ENCODE results near the gene CNKSR1.

The CNKSR1 gene

DNA sequence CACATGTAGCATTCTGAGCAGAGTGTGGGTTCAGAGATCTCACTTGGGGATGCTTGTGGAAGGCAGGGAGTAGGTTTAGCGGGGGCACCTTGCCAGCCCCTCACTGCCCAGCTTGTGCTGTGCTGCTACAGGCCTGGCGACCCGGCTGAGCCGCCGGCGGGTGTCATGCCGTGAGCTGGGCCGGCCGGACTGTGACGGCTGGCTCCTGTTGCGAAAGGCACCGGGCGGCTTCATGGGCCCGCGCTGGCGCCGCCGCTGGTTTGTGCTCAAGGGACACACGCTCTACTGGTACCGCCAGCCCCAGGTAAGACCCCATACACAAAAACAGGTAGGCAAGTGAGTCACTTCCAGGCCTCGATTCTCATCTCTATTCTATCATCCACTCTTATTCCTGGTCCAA is 7.6 kb downstream of the CNKSR1 start:
- Mint-ChIP-seq H3K36me3 (ENCODE audit: low read depth) (no peaks in the 10 kb centered on the region), H3K9me3 (no peaks in the 10 kb centered on the region)
- no peak for DNase-seq (ENCODE audit: low spot score)

DNA sequence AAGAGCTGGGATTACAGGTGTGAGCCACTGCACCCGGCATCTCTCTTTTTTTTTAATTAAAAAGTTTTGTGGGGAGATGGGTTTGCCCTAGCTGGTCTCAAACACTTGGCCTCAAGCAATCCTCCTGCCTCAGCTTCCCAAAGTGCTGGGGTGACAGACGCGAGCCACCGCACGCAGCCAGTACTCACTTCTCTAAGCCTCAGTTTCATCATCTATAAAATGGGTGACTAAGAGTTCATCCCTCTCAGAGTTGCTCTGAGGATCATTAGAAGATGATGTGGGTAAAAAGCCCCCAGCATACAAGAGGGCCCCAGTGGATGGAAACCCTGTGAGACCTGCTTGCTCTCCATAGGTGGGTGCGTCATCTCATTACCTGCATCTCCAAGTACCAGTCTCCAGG is 10.6 kb downstream of the CNKSR1 start:
- Mint-ChIP-seq H3K27me3 (ENCODE audit: low read depth) (no peaks in the 10 kb centered on the region), H3K4me3 (no peak overlapping the region), H3K27ac (no peak overlapping the region), H3K9me3 (no peaks in the 10 kb centered on the region), H3K4me1 (ENCODE audit: low read depth) (peaks cover 10% of the 10 kb centered on the region), H3K36me3 (ENCODE audit: low read depth) (no peaks in the 10 kb centered on the region)
- no peak for DNase-seq (ENCODE audit: low spot score)

More for the DNA sequence above, 7.6 kb downstream of the CNKSR1 start:
- no peaks in the 10 kb centered on the region for H3K4me1 Mint-ChIP-seq (ENCODE audit: low read depth)
- H3K4me3 Mint-ChIP-seq, result no peak overlapping the region
- no peak overlapping the region for H3K27ac Mint-ChIP-seq
- no peaks in the 10 kb centered on the region for H3K27me3 Mint-ChIP-seq (ENCODE audit: low read depth)

DNA sequence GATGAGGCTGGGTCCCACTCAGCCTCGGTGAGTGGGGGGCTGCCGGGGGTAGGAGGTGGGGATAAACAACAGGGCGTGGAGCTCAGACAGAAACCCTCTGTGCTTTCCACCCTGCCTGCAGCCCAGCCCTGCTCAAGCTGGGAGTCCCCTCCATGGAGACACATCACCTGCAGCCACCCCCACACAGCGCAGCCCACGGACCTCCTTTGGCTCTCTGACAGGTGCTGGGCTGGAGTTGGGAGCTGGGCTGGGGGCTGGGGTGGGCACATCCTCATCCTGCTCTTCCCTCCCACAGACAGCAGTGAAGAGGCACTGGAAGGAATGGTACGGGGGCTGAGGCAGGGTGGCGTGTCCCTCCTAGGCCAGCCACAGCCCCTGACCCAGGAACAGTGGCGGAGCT is 11.2 kb downstream of the CNKSR1 start:
- Mint-ChIP-seq H3K36me3 (ENCODE audit: low read depth) (no peaks in the 10 kb centered on the region), H3K4me1 (ENCODE audit: low read depth) (peaks cover 11% of the 10 kb centered on the region)

DNA sequence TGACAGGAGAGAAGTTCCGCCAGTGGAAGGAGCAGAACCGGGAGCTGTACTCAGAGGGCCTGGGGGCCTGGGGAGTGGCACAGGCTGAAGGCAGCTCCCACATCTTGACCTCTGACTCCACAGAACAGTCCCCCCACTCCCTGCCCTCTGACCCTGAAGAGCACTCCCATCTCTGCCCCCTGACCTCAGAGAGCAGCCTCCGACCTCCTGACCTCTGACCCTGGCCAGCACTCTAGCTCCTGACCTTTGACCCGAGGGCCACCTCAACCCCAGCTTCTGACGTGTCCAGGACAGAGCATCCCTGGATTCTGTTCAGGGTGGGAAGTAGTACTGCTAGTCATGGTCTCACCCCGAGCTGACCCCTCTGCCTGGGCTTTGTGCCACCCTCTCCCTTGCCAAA is 12.0 kb downstream of the CNKSR1 start:
- no peak overlapping the region for H3K4me3 Mint-ChIP-seq
- no peaks in the 10 kb centered on the region for H3K9me3 Mint-ChIP-seq
- H3K36me3 Mint-ChIP-seq (ENCODE audit: low read depth), result no peaks in the 10 kb centered on the region
- no peak for DNase-seq (ENCODE audit: low spot score)
- no peaks in the 10 kb centered on the region for H3K27me3 Mint-ChIP-seq (ENCODE audit: low read depth)
- no peak overlapping the region for H3K27ac Mint-ChIP-seq
- H3K4me1 Mint-ChIP-seq (ENCODE audit: low read depth), result peaks cover 15% of the 10 kb centered on the region

More for the DNA sequence above, 11.2 kb downstream of the CNKSR1 start:
- Mint-ChIP-seq H3K27me3 (ENCODE audit: low read depth) (no peaks in the 10 kb centered on the region), H3K27ac (no peak overlapping the region), H3K9me3 (no peaks in the 10 kb centered on the region), H3K4me3 (no peak overlapping the region)
- DNase-seq (ENCODE audit: low spot score), result no peak

DNA sequence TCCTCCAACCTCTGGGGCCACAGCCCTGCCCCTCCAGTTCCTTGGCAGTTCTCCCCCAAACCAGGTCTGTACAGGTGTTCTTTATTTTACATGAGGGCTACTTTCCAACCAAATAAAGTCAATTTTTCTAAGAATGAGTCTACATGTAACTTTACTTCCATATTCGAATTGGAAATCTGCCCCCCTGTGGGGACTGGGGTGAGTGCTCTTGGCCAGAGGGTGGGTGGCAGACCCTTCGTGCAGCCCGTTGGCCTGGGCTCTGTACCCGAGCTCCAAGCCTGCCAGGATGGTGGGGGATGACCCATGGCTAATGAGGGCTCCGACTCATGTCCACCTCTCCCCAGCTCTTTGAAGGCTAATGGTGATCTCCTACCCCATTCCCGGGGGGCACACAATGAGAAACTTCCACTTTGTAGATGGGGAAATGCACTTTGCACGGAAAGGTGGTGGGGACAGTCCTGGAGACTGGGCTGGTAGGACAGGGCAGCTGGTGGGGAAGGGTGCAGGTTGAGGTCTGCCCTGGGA is 12.5 kb downstream of the CNKSR1 start:
- no peaks in the 10 kb centered on the region for H3K9me3 Mint-ChIP-seq
- no peak for DNase-seq (ENCODE audit: low spot score)
- H3K4me1 Mint-ChIP-seq (ENCODE audit: low read depth), result peaks cover 15% of the 10 kb centered on the region
- no peaks in the 10 kb centered on the region for H3K27me3 Mint-ChIP-seq (ENCODE audit: low read depth)
- no peaks in the 10 kb centered on the region for H3K36me3 Mint-ChIP-seq (ENCODE audit: low read depth)
- H3K27ac Mint-ChIP-seq, result no peak overlapping the region
- H3K4me3 Mint-ChIP-seq, result no peak overlapping the region

DNA sequence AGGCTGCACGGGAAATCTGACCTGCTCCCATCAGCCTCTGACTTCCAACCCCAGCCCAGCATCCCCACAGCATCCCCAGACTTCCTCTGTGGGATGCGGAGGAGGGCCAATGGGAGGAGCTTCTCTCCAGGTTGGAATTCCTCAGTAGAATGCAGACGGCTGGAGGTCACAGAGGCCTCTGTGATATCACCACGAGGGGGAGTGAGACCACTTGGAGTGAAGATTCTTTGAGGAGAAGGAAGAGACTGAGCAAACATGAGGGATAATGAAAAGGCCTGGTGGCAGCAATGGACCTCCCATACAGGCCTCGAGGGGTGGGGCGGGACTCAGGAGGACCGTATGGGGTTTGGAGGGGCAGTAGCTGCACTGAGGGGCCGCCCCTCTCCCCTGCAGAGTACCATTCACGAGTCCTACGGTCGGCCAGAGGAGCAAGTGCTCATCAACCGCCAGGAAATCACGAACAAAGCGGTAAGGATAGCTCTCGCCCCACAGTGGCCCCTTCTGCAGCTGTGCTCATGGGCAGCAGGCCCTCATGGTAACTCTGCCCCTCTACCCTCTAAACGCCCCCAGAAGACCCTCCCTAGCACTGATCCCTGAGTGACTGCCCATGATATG is 13.2 kb downstream of the CNKSR1 start, which contains the start of gene CATSPER4:
Gene CATSPER4, plus strand, starts transcription at position 230 of the 615 bp plus-strand sequence. Its CDS starts 26 bp downstream, at position 256.
- no peak for DNase-seq (ENCODE audit: low spot score)
- Mint-ChIP-seq H3K27me3 (ENCODE audit: low read depth) (no peaks in the 10 kb centered on the region), H3K27ac (peak within 1 kb of the TSS; percentile 52), H3K4me1 (ENCODE audit: low read depth) (peaks cover 15% of the 10 kb centered on the region), H3K9me3 (no peaks in the 10 kb centered on the region), H3K4me3 (no peak within 1 kb of the TSS), H3K36me3 (ENCODE audit: low read depth) (no peaks in the 10 kb centered on the region)

DNA sequence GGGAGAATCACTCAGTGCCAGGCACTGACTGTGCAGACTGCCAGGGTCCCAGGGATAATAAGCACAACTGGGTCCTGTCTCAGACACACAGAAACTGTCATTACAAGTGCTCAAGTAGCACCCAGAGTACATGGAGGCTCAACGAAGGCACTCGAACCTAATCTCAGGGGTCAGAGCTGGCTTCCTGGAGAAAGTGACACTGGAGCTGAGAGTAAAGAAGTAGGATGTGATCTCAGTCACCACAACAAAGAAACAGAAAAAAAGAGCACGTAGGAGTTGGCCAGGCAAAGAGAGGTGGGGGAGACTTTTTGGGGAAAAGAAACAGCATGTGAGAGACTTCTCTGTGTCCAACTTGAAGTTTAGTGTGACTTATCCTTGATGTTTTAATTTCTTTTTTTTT is 14.4 kb downstream of the CNKSR1 start:
- Mint-ChIP-seq H3K4me1 (ENCODE audit: low read depth) (peaks cover 15% of the 10 kb centered on the region), H3K9me3 (no peaks in the 10 kb centered on the region), H3K27me3 (ENCODE audit: low read depth) (no peaks in the 10 kb centered on the region), H3K4me3 (peak overlapping the region; percentile 44), H3K36me3 (ENCODE audit: low read depth) (no peaks in the 10 kb centered on the region), H3K27ac (peak overlapping the region; percentile 52)
- DNase-seq (ENCODE audit: low spot score), result peak; percentile 29

DNA sequence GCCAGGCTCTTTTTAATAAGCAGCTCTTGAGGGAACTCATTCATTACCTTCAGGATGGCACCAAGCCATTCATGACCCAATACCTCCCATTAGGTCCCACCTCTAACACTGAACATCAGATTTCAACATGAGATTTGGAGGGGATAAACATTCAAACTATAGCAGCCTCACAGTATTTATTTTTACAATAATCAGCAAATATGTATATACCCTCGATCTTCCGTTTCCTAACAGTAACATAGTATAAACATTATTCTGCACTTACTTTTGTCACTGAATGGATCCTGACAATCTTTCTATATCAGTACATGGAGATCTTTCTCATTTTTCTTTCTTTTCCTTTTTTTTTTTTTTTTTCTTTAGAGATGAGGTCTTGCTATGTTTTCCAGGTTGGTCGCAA is 18.5 kb downstream of the CNKSR1 start:
- Mint-ChIP-seq H3K27ac (no peak overlapping the region), H3K36me3 (ENCODE audit: low read depth) (no peaks in the 10 kb centered on the region), H3K27me3 (ENCODE audit: low read depth) (peaks cover 3% of the 10 kb centered on the region), H3K9me3 (no peaks in the 10 kb centered on the region), H3K4me3 (no peak overlapping the region), H3K4me1 (ENCODE audit: low read depth) (peaks cover 24% of the 10 kb centered on the region)
- DNase-seq (ENCODE audit: low spot score), result no peak

DNA sequence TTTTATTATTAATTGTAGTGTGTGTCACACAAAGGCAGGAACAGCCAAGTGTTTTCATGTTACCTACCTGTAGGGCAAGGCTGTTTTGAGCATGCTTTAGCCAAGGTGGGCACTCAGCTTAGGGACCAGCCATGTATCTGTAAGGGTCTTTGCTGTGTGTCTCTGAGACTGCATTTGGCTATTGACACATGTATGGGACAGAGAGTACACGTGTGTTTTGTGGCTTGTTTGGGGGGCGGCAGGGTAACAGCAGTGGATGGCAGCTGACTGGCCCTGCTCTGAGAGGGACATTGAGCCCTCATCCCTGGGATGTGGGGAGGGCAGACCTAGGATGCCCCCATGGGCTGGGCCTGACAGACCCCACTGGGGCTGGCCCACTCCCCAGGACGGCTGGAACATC is 20.0 kb downstream of the CNKSR1 start:
- H3K27me3 Mint-ChIP-seq (ENCODE audit: low read depth), result peaks cover 3% of the 10 kb centered on the region
- no peak overlapping the region for H3K4me3 Mint-ChIP-seq
- no peaks in the 10 kb centered on the region for H3K36me3 Mint-ChIP-seq (ENCODE audit: low read depth)
- no peak for DNase-seq (ENCODE audit: low spot score)
- peaks cover 29% of the 10 kb centered on the region for H3K4me1 Mint-ChIP-seq (ENCODE audit: low read depth)
- H3K9me3 Mint-ChIP-seq, result no peaks in the 10 kb centered on the region
- H3K27ac Mint-ChIP-seq, result no peak overlapping the region

DNA sequence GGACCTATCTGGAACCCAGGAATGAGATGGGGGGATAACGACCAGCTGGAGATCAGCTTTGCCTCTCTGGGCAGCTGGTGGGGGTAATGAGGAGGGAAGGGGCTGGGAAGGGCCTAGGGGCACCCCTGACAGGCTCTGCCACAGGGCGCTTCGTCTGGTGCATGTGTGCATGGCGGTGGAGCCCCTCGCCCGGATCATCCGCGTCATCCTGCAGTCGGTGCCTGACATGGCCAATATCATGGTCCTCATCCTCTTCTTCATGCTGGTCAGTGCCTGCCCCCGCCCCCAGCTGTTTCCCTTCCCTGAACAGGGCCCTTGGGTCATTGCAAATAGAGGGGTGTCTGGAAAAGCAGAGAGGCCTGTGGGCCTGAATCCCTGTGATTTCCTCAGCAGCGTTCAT is 20.5 kb downstream of the CNKSR1 start:
- Mint-ChIP-seq H3K4me1 (ENCODE audit: low read depth) (peaks cover 33% of the 10 kb centered on the region), H3K9me3 (no peaks in the 10 kb centered on the region), H3K4me3 (no peak overlapping the region), H3K36me3 (ENCODE audit: low read depth) (no peaks in the 10 kb centered on the region), H3K27ac (no peak overlapping the region), H3K27me3 (ENCODE audit: low read depth) (peaks cover 3% of the 10 kb centered on the region)
- no peak for DNase-seq (ENCODE audit: low spot score)

DNA sequence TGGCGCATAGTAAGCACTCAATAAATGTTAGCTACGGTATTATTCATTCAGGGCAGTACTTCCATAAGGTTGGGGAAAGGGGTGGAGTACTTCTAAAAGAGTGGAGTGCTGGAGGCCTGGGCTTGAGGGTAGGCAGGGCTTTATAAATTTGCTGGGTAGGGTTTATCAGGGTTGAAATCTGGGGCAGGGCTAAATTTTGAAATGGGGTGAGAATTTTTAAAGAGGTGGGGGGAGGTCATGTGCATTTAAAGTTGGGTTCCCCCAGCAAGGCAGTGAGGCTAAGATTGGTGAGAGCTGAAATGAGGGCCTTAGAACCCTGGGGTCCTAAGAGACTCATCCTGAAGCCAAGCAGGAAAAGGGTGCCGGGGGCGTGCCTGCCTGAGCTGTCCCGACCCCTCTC is 23.1 kb downstream of the CNKSR1 start:
- H3K4me1 Mint-ChIP-seq (ENCODE audit: low read depth), result peaks cover 38% of the 10 kb centered on the region

DNA sequence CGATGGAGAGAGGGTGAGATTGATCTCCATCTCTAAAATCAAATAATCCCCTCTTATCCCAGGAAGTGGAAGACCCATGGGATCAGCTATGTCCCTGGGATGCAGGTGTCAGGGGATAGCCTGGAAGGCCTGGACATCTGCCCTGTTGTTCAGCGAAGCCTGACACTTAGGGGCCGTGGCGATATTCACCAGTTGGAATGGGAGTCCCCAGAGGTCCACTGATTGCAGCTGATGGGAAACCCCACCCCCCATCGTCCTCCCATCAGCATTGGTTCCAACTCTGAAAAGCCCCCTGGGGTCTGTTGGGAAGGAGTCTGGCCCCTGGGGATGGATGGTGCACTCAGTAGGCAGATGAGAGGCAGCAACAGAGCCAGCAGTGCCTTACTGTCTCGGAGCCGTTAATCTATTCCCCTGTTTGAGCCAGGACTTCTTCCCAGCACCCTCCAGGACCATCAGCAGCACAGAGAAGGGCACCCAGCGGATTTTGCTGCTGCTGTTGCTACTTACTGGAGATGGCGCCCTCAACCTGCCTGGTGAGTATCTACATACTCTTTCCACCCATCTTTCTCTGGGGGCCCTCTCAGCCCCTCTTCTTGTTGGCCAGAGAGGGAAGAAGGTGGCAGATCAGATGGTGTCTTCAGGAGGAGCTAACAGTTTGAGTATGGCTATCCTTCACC is 26.5 kb downstream of the CNKSR1 start:
- Mint-ChIP-seq H3K4me3 (no peak overlapping the region), H3K27ac (no peak overlapping the region), H3K27me3 (ENCODE audit: low read depth) (no peaks in the 10 kb centered on the region), H3K36me3 (ENCODE audit: low read depth) (no peaks in the 10 kb centered on the region), H3K9me3 (no peaks in the 10 kb centered on the region), H3K4me1 (ENCODE audit: low read depth) (peaks cover 38% of the 10 kb centered on the region)
- DNase-seq (ENCODE audit: low spot score), result no peak

More for the DNA sequence above, 23.1 kb downstream of the CNKSR1 start:
- no peaks in the 10 kb centered on the region for H3K36me3 Mint-ChIP-seq (ENCODE audit: low read depth)
- no peak overlapping the region for H3K4me3 Mint-ChIP-seq
- no peak for DNase-seq (ENCODE audit: low spot score)
- peaks cover 3% of the 10 kb centered on the region for H3K27me3 Mint-ChIP-seq (ENCODE audit: low read depth)
- H3K9me3 Mint-ChIP-seq, result no peaks in the 10 kb centered on the region
- H3K27ac Mint-ChIP-seq, result peak overlapping the region; percentile 80

DNA sequence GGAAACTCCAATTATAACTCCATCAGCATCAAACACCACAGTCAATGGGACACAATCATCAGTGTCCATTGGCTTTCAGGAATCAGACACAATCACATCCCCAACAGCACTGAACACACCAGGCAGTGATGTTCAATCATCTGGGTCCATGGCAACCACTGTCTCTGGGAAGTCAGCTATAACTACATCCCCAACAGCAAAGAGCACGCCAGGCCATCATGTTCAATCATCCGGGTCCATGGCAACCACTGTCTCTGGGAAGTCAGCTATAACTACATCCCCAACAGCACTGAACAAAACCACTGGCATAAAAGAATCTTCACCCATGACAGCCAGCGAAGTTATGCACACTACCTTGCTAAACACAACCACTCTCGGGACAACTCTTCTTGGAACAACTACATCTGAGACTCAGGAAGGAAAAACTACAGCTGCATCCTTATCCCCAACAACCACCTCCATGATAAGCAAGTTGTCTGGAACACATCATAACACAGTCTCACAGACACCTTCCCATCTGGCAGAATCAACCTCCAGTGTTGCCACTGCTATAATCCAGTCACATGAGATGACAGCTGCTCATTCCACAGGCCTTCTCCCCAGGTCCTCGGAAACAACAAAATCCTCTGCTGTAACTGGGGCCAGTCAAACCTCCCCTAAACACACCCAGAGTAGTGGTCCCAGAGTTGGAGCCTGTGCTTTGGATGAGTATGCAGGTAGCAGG is 33.0 kb downstream of the CNKSR1 start:
- Mint-ChIP-seq H3K4me3 (no peak overlapping the region), H3K27ac (no peak overlapping the region), H3K36me3 (ENCODE audit: low read depth) (no peaks in the 10 kb centered on the region), H3K9me3 (no peaks in the 10 kb centered on the region), H3K27me3 (ENCODE audit: low read depth) (peaks cover 17% of the 10 kb centered on the region), H3K4me1 (ENCODE audit: low read depth) (no peaks in the 10 kb centered on the region)
- no peak for DNase-seq (ENCODE audit: low spot score)

DNA sequence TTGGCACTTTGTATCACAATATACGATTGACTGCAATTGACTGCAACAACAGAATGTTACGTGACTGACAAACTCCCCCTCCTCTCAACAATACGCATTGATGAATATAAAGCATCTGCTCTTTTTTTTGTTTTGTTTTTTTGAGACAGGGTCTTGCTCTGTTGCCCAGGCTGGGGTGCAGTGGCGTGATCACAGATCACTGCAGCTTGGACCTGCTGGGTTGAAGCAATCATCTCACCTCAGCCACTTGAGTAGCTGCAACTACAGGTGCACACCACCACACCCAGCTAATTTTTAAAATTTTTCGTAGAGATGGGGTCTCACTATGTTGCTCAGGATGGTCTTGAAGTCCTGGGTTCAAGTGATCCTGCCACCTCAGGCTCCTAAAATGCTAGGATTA is 35.4 kb downstream of the CNKSR1 start:
- Mint-ChIP-seq H3K27me3 (ENCODE audit: low read depth) (peaks cover 20% of the 10 kb centered on the region), H3K27ac (peak overlapping the region; percentile 31), H3K36me3 (ENCODE audit: low read depth) (no peaks in the 10 kb centered on the region), H3K4me1 (ENCODE audit: low read depth) (no peaks in the 10 kb centered on the region), H3K4me3 (no peak overlapping the region), H3K9me3 (no peaks in the 10 kb centered on the region)
- no peak for DNase-seq (ENCODE audit: low spot score)

All from T-helper 2 cell treated with Interferon-gamma antibody and Interleukin-4, amounts not matched to agents 5 μg/mL and 100 μg/mL, for 36 hours (primary cell).